ENCODE measurements around the gene CD3E. TPM values are rescaled to one million over a fixed set of nuclear protein-coding genes. Genes with fewer than 3 reads are reported as not detected.

Gene CD3E
- total and polyA plus RNA-seq, 9 of the 15 experiments (the other 6 are each of a cell fraction or from before 2014, with no cell fraction given) = 0.07 to 0.62 (median 0.19) TPM; not detected in 5

GRCh38 chr11:118290923-118291322 is 13.6 kb upstream of the CD3E start (continued):
- TF ChIP-seq, protein P1, sequence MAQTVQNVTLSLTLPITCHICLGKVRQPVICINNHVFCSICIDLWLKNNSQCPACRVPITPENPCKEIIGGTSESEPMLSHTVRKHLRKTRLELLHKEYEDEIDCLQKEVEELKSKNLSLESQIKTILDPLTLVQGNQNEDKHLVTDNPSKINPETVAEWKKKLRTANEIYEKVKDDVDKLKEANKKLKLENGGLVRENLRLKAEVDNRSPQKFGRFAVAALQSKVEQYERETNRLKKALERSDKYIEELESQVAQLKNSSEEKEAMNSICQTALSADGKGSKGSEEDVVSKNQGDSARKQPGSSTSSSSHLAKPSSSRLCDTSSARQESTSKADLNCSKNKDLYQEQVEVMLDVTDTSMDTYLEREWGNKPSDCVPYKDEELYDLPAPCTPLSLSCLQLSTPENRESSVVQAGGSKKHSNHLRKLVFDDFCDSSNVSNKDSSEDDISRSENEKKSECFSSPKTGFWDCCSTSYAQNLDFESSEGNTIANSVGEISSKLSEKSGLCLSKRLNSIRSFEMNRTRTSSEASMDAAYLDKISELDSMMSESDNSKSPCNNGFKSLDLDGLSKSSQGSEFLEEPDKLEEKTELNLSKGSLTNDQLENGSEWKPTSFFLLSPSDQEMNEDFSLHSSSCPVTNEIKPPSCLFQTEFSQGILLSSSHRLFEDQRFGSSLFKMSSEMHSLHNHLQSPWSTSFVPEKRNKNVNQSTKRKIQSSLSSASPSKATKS (CRISPR knock-in tag; IDR thresholded peaks at IDR 0.05) = no peak
- TF ChIP-seq GATAD2A (IDR thresholded peaks at IDR 0.05) (no peak), GATAD2B (IDR thresholded peaks at IDR 0.05; ENCODE audit: borderline replicate concordance) (no peak), NCOA2 (IDR thresholded peaks at IDR 0.05; ENCODE audit: partially characterized antibody in 2 of 2) (no peak)

- H3K4me1 ChIP-seq (replicated peaks in 1 of 2; ENCODE audit: control insufficient read depth in 2 of 2, insufficient read depth in 2 of 2, low read length in 2 of 2) = no peaks in the 10 kb centered on the region; a peak in 1 of 5 replicates
- TF ChIP-seq ERF (CRISPR knock-in tag; IDR thresholded peaks at IDR 0.05) (no peak), SIX5 (IDR thresholded peaks at IDR 0.05; ENCODE audit: borderline replicate concordance in 1 of 2, insufficient read depth in 1 of 2, low read depth in 1 of 2, low read length in 2 of 2) (no peak), CEBPG (CRISPR knock-in tag; IDR thresholded peaks at IDR 0.05) (no peak), CEBPG (tag; conservative IDR thresholded peaks at IDR 0.05 in 1 of 2, IDR thresholded peaks at IDR 0.05 in 1 of 2) (peak in 1 of 2 experiments; percentile 83; a peak in 2 of 4 replicates), TCF3 (CRISPR knock-in tag; IDR thresholded peaks at IDR 0.05) (no peak), BRD4 (IDR thresholded peaks at IDR 0.05) (no peak), FOSL1 (tag; conservative IDR thresholded peaks at IDR 0.05) (0 out of 2 replicates have a peak, but pooled peaks have one; percentile 37)
- TF ChIP-seq, protein P2, sequence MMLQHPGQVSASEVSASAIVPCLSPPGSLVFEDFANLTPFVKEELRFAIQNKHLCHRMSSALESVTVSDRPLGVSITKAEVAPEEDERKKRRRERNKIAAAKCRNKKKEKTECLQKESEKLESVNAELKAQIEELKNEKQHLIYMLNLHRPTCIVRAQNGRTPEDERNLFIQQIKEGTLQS (IDR thresholded peaks at IDR 0.05) = peak; percentile 61; the same call in 1 of the 2 replicates
- TF ChIP-seq, protein P2 (CRISPR knock-in tag; conservative IDR thresholded peaks at IDR 0.05) = no peak
- H3K9me3 ChIP-seq (replicated peaks; ENCODE audit: control insufficient read depth, insufficient read depth, low read depth, low read length) = no peaks in the 10 kb centered on the region
- ChIA-PET POLR2A (no interaction called here), CTCF (ENCODE audit: low intra/inter-chr PET ratio) (interaction anchor here (0.9 to 2.9 kb wide), 2 partner anchors 66 to 93 kb away, joined by 3 to 39 read pairs; no protein-coding TSS in a partner anchor)
- H3K27me3 ChIP-seq (ENCODE audit: control insufficient read depth in 2 of 2, insufficient read depth in 2 of 2, low read length in 2 of 2) = peaks cover 0 to 7% of the 10 kb centered on the region in 2 experiments; a peak in 2 of 5 replicates
- in situ Hi-C loops (cut with MboI) (no loop called here), intact Hi-C loops (cut with micrococcal nuclease) (loop anchor here (1.0 to 2.0 kb wide), 3 partner anchors 65 to 146 kb away; no protein-coding TSS in a partner anchor)
- 8% methylated on average over 9 of the region's 9 CpGs for WGBS (ENCODE audit: insufficient coverage, low coverage, missing lambda C conversion rate)
- no peak overlapping the region for H3K27ac ChIP-seq (ENCODE audit: extremely low read depth, low read depth, low read length)
- BruUV-seq (replicated peaks) = no TSS peak
- H3K9ac ChIP-seq (ENCODE audit: insufficient read depth in 1 of 2, low read depth in 2 of 2, low read length in 2 of 2) = no peak overlapping the region
- H3K4me2 ChIP-seq (ENCODE audit: insufficient read depth, low read length) = no peak overlapping the region
- no peaks in the 10 kb centered on the region for H4K20me1 ChIP-seq (replicated peaks; ENCODE audit: control insufficient read depth, insufficient read depth, low read length)
- H3K79me2 ChIP-seq (ENCODE audit: control insufficient read depth, insufficient read depth, low read length) = no peaks in the 10 kb centered on the region
- H3K4me3 ChIP-seq = no peak overlapping the region
- no peak for ATAC-seq
- no peak for DNase-seq (ENCODE audit: extremely low read depth in 1 of 4, low spot score in 3 of 4)
- no peak for FAIRE-seq
- H2AFZ ChIP-seq (ENCODE audit: low read depth, low read length) = no peak overlapping the region
- no peaks in the 10 kb centered on the region for H3K36me3 ChIP-seq (ENCODE audit: control insufficient read depth, insufficient read depth, low read length)
- H3K9me1 ChIP-seq (ENCODE audit: control insufficient read depth, insufficient read depth, low read length) = no peaks in the 10 kb centered on the region
Observed at GRCh38 chr11:118291477-118292135, 12.9 kb upstream of the CD3E start.

Data from K562 (cell line).